HepG2 (cell line): ENCODE measurements around the gene BMP6. TPM values are rescaled to one million over a fixed set of nuclear protein-coding genes. Genes with fewer than 3 reads are reported as not detected.
A peak's percentile ranks its signal among the peaks of the same experiment; 100 is the strongest.

Source experiments
- BORCS8-MEF2B ChIP-seq: sonication (generic); formaldehyde crosslinking; IDR thresholded peaks from 2 replicates; pipeline ENCODE4 v1.8.0; 2022; ENCODE audit warnings: mild to moderate bottlenecking, missing genetic modification reagents
- EEA1 ChIP-seq: sonication (generic); formaldehyde crosslinking; IDR thresholded peaks from 2 replicates; pipeline ENCODE4 v1.5.1; 2020; ENCODE audit warnings: mild to moderate bottlenecking, missing genetic modification reagents, borderline replicate concordance
- ETV5 ChIP-seq: IDR thresholded peaks from 2 replicates; pipeline ENCODE4 v1.6.1; 2018; ENCODE audit warnings: missing biosample characterization, missing genetic modification reagents, inconsistent platforms, borderline replicate concordance
- HMG20B ChIP-seq: conservative IDR thresholded peaks from 2 replicates; pipeline ENCODE4 v1.6.1; 2016; ENCODE audit warnings: missing genetic modification reagents, missing compliant biosample characterization
- KLF13 ChIP-seq: sonication (generic); formaldehyde crosslinking; IDR thresholded peaks from 2 replicates; pipeline ENCODE4 v1.4.0; 2020; ENCODE audit warnings: mild to moderate bottlenecking, missing genetic modification reagents
- MEF2D ChIP-seq: sonication (generic); formaldehyde crosslinking; IDR thresholded peaks from 2 replicates; pipeline ENCODE4 v1.5.1; 2020; ENCODE audit warnings: mild to moderate bottlenecking, missing genetic modification reagents
- RARG ChIP-seq: sonication (generic); formaldehyde crosslinking; IDR thresholded peaks from 2 replicates; pipeline ENCODE4 v1.4.0; 2020; ENCODE audit warnings: low read depth, mild to moderate bottlenecking, missing genetic modification reagents
- ZC3H13 ChIP-seq: sonication (generic); formaldehyde crosslinking; IDR thresholded peaks from 2 replicates; pipeline ENCODE4 v1.8.1; 2023; ENCODE audit warnings: mild to moderate bottlenecking, missing genetic modification reagents, moderate library complexity
- ZC3H4 ChIP-seq: sonication (generic); formaldehyde crosslinking; IDR thresholded peaks from 2 replicates; pipeline ENCODE4 v1.4.0; 2020; ENCODE audit warnings: missing genetic modification reagents, borderline replicate concordance
- ZFP36L1 ChIP-seq: sonication (generic); formaldehyde crosslinking; IDR thresholded peaks from 2 replicates; pipeline ENCODE4 v1.8.0; 2022; ENCODE audit warnings: mild to moderate bottlenecking, missing genetic modification reagents, moderate library complexity
- ZNF256 ChIP-seq: sonication (generic); formaldehyde crosslinking; conservative IDR thresholded peaks from 2 replicates; pipeline ENCODE4 v1.4.0; 2020; ENCODE audit warnings: missing genetic modification reagents
- ZNF33A ChIP-seq: sonication (generic); formaldehyde crosslinking; IDR thresholded peaks from 2 replicates; pipeline ENCODE4 v1.5.1; 2020; ENCODE audit warnings: missing genetic modification reagents, mild to moderate bottlenecking, moderate library complexity, borderline replicate concordance
- ZNF563 ChIP-seq: sonication (generic); formaldehyde crosslinking; IDR thresholded peaks from 2 replicates; pipeline ENCODE4 v1.8.0; 2022; ENCODE audit warnings: mild to moderate bottlenecking, moderate library complexity, missing genetic modification reagents
- ZNF768 ChIP-seq: sonication (generic); formaldehyde crosslinking; IDR thresholded peaks from 2 replicates; pipeline ENCODE4 v1.4.0; 2020; ENCODE audit warnings: missing genetic modification reagents
- ZNF788 ChIP-seq: sonication (generic); formaldehyde crosslinking; IDR thresholded peaks from 2 replicates; pipeline ENCODE4 v1.5.0; 2020; ENCODE audit warnings: mild to moderate bottlenecking, missing genetic modification reagents, borderline replicate concordance
- polyA plus RNA-seq, 8 experiments: library from polyadenylated mRNA; depleted of rRNA in 3 of 8; stranded (reverse) in 7 of 8; unstranded in 1 of 8; fragments of >200 nt; fragmentation: Illumina TruSeq in 4 of 8; extraction: Trizol in 4 of 8; gene quantifications; 2 replicates each; pipeline versions ENCODE4 v1.2.1 to v1.2.3, GENCODE V29; 2011 to 2016; ENCODE audit warnings: low read depth in 4 of 8, missing spikeins in 1 of 8, mixed read lengths in 1 of 8; ENCODE audit not compliant: insufficient read depth in 1 of 8
- total RNA-seq, 5 experiments: library from RNA; depleted of rRNA; stranded (reverse); fragments of >200 nt; fragmentation: Illumina TruSeq; extraction: Trizol; gene quantifications; 2 replicates each; pipeline ENCODE4 v1.2.3, GENCODE V29; 2016; ENCODE audit warnings: low read depth in 1 of 5
- TF ChIP-seq, protein P1 (sequence below): sonication (generic); formaldehyde crosslinking; IDR thresholded peaks from 2 replicates; pipeline ENCODE4 v1.4.0; 2020; ENCODE audit warnings: low read depth, mild to moderate bottlenecking, missing genetic modification reagents
- TF ChIP-seq, protein P2 (sequence below): fragments of 450-650 bp; IDR thresholded peaks from 2 replicates; pipeline ENCODE4 v1.6.1; 2017
- TF ChIP-seq, protein P3 (sequence below): sonication (generic); formaldehyde crosslinking; IDR thresholded peaks from 2 replicates; pipeline ENCODE4 v1.8.0; 2022; ENCODE audit warnings: missing genetic modification reagents, mild to moderate bottlenecking, borderline replicate concordance
- TF ChIP-seq, protein P4 (sequence below): sonication (generic); formaldehyde crosslinking; conservative IDR thresholded peaks from 2 replicates; pipeline ENCODE4 v1.4.0; 2020; ENCODE audit warnings: missing genetic modification reagents
- TF ChIP-seq, protein P5 (sequence below): sonication (generic); formaldehyde crosslinking; IDR thresholded peaks from 2 replicates; pipeline ENCODE4 v1.4.0; 2020; ENCODE audit warnings: mild to moderate bottlenecking, missing genetic modification reagents

Gene BMP6
- total and polyA plus RNA-seq, 2 of the 13 experiments (the other 11 are each of a cell fraction or from before 2014, with no cell fraction given): 0.09 to 0.18 TPM

DNA sequence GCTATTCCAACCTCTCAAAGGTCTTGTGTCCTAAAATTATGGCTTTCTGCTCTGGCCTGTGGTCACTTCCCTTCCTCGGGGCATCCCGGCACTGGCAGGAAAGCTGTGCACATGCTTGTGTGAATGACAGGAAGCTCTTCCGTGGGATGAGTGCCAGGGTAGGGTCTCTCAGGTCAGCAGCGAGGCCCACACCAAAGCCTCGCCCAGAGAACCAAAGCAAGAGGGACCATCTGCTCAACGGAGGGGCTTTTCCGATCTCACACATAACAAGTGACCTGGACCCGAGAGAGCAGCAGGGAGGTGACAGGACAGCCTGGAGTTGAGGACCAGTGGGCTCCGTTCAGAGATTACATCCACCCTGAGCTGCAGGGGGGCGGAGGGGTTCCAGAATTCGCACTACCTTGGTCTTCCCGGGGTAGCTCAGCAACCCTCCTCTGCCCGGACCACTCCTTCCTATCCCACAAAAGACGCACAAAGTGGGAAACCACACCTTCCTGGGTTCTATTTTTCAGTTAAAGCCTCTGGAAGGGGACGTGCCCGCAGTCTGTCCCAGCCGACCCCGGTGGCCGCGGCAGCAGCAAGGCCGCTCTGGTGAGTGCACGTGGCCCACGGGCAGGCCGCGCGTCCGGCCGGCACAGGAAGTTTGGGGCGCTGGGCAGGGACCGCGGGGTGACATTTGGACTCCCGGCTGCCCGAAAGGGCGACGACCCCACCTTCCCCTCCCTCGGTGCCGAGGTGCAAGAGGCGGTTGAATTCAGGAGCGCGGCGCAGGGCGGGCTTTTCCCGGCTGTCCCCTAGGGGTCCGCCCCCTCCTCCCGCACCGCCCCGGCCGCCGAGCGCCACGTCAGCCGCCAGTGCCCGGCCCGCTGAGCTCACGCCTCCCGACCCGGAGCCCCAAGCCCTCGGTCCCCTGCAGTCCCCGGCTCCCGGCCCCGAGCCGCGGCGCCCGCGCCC lies 183.7 kb downstream of the BMP6 start (continued):
- TF ChIP-seq, protein P1, sequence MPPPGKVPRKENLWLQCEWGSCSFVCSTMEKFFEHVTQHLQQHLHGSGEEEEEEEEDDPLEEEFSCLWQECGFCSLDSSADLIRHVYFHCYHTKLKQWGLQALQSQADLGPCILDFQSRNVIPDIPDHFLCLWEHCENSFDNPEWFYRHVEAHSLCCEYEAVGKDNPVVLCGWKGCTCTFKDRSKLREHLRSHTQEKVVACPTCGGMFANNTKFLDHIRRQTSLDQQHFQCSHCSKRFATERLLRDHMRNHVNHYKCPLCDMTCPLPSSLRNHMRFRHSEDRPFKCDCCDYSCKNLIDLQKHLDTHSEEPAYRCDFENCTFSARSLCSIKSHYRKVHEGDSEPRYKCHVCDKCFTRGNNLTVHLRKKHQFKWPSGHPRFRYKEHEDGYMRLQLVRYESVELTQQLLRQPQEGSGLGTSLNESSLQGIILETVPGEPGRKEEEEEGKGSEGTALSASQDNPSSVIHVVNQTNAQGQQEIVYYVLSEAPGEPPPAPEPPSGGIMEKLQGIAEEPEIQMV (CRISPR knock-in tag): peak; percentile 87
- TF ChIP-seq, protein P2, sequence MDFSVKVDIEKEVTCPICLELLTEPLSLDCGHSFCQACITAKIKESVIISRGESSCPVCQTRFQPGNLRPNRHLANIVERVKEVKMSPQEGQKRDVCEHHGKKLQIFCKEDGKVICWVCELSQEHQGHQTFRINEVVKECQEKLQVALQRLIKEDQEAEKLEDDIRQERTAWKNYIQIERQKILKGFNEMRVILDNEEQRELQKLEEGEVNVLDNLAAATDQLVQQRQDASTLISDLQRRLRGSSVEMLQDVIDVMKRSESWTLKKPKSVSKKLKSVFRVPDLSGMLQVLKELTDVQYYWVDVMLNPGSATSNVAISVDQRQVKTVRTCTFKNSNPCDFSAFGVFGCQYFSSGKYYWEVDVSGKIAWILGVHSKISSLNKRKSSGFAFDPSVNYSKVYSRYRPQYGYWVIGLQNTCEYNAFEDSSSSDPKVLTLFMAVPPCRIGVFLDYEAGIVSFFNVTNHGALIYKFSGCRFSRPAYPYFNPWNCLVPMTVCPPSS: no peak
- TF ChIP-seq ETV5 (CRISPR knock-in tag) (peak; percentile 89), HMG20B (CRISPR knock-in tag) (peak; percentile 42; the same call in 1 of the 2 replicates), MEF2D (CRISPR knock-in tag) (peak; percentile 58; the same call in 1 of the 2 replicates), ZNF33A (no peak), RARG (CRISPR knock-in tag) (no peak), KLF13 (no peak), ZNF563 (CRISPR knock-in tag) (peak; percentile 96), ZNF768 (peak; percentile 77), BORCS8-MEF2B (peak; percentile 85; the same call in 1 of the 2 replicates), ZNF788 (CRISPR knock-in tag) (peak; percentile 87; the same call in 1 of the 2 replicates), ZFP36L1 (CRISPR knock-in tag) (peak; percentile 88), ZC3H13 (peak; percentile 96), ZNF256 (0 out of 2 replicates have a peak, but pooled peaks have one; percentile 42), EEA1 (CRISPR knock-in tag) (no peak), ZC3H4 (CRISPR knock-in tag) (peak; percentile 76; the same call in 1 of the 2 replicates)
- TF ChIP-seq, protein P3, sequence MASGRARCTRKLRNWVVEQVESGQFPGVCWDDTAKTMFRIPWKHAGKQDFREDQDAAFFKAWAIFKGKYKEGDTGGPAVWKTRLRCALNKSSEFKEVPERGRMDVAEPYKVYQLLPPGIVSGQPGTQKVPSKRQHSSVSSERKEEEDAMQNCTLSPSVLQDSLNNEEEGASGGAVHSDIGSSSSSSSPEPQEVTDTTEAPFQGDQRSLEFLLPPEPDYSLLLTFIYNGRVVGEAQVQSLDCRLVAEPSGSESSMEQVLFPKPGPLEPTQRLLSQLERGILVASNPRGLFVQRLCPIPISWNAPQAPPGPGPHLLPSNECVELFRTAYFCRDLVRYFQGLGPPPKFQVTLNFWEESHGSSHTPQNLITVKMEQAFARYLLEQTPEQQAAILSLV (CRISPR knock-in tag): peak; percentile 82
- TF ChIP-seq, protein P4, sequence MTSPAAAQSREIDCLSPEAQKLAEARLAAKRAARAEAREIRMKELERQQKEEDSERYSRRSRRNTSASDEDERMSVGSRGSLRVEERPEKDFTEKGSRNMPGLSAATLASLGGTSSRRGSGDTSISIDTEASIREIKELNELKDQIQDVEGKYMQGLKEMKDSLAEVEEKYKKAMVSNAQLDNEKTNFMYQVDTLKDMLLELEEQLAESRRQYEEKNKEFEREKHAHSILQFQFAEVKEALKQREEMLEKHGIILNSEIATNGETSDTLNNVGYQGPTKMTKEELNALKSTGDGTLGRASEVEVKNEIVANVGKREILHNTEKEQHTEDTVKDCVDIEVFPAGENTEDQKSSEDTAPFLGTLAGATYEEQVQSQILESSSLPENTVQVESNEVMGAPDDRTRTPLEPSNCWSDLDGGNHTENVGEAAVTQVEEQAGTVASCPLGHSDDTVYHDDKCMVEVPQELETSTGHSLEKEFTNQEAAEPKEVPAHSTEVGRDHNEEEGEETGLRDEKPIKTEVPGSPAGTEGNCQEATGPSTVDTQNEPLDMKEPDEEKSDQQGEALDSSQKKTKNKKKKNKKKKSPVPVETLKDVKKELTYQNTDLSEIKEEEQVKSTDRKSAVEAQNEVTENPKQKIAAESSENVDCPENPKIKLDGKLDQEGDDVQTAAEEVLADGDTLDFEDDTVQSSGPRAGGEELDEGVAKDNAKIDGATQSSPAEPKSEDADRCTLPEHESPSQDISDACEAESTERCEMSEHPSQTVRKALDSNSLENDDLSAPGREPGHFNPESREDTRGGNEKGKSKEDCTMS: no peak
- TF ChIP-seq, protein P5, sequence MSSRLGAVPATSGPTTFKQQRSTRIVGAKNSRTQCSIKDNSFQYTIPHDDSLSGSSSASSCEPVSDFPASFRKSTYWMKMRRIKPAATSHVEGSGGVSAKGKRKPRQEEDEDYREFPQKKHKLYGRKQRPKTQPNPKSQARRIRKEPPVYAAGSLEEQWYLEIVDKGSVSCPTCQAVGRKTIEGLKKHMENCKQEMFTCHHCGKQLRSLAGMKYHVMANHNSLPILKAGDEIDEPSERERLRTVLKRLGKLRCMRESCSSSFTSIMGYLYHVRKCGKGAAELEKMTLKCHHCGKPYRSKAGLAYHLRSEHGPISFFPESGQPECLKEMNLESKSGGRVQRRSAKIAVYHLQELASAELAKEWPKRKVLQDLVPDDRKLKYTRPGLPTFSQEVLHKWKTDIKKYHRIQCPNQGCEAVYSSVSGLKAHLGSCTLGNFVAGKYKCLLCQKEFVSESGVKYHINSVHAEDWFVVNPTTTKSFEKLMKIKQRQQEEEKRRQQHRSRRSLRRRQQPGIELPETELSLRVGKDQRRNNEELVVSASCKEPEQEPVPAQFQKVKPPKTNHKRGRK (CRISPR knock-in tag): no peak
